Measurements from ENCODE around the gene GNAS-AS1. TPM values are rescaled to one million over a fixed set of nuclear protein-coding genes. Genes with fewer than 3 reads are reported as not detected.
A peak's percentile ranks its signal among the peaks of the same experiment; 100 is the strongest.

The GNAS-AS1 gene
- total RNA-seq, 4 donors from 2014 or later, result 0.42 to 0.59 TPM; not detected in 2

GRCh38 chr20:58888103-58888502 lies 37.4 kb upstream of the GNAS-AS1 start:
- Histone ChIP-seq H3K27me3 (no peaks in the 10 kb centered on the region), H3K4me3 (peak overlapping the region; percentile 57 to 91 (median 78)), H3K27ac (peak overlapping the region; percentile 7 to 100 (median 61)), H3K9me3 (no peaks in the 10 kb centered on the region), H3K36me3 (no peaks in the 10 kb centered on the region), H3K4me1 (peaks cover 0 to 15% (median 2%) of the 10 kb centered on the region in 4 donors)
- 68 to 72% methylated on average over 9 to 12 of the region's 12 CpGs for WGBS, 2 donors
- TF ChIP-seq EP300 (IDR thresholded peaks at IDR 0.05) (no peak), POLR2A (IDR thresholded peaks at IDR 0.05) (no peak), CTCF (IDR thresholded peaks at IDR 0.05) (no peak)
- DNase-seq (ENCODE audit: low spot score in 2 of 2), result no peak

- Histone ChIP-seq H3K27ac (no peak overlapping the region), H3K4me1 (peaks cover 0 to 16% (median 0%) of the 10 kb centered on the region in 4 donors), H3K9me3 (no peaks in the 10 kb centered on the region), H3K4me3 (no peak overlapping the region), H3K36me3 (no peaks in the 10 kb centered on the region), H3K27me3 (no peaks in the 10 kb centered on the region)
- DNase-seq (ENCODE audit: low spot score in 2 of 2), result no peak
- TF ChIP-seq EP300 (IDR thresholded peaks at IDR 0.05), result no peak
- TF ChIP-seq POLR2A (IDR thresholded peaks at IDR 0.05), result no peak
- TF ChIP-seq CTCF (IDR thresholded peaks at IDR 0.05), result no peak
Measured at GRCh38 chr20:58886546-58886945, 35.8 kb upstream of the GNAS-AS1 start.

DNA sequence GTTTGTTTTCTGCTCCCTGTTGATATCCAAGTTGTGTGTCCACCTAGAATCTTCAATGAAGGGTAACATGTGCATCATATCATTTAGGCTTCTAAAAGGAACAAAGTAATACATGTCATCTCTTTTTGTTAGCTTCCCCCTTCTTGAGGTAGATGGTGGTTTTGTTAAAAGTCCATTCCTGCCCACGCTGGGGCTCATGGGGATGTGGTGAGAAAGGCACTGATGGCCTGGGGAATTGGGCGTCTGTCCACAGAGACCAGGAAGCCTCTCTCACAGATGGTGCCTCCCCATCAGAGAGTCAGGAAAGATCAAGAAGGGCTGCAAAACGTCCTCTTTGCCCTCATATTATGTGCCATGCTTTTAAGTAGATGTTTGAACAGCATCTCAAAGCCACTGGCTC lies 34.3 kb upstream of the GNAS-AS1 start:
- WGBS, 2 donors, result 70 to 82% methylated on average over 3 of the region's 3 CpGs
- DNase-seq (ENCODE audit: low spot score in 2 of 2), result no peak
- Histone ChIP-seq H3K4me1 (peaks cover 0 to 16% (median 0%) of the 10 kb centered on the region in 4 donors), H3K9me3 (no peaks in the 10 kb centered on the region), H3K27ac (no peak overlapping the region), H3K4me3 (no peak overlapping the region), H3K27me3 (no peaks in the 10 kb centered on the region), H3K36me3 (no peaks in the 10 kb centered on the region)
- TF ChIP-seq EP300 (IDR thresholded peaks at IDR 0.05) (no peak), CTCF (IDR thresholded peaks at IDR 0.05) (no peak), POLR2A (IDR thresholded peaks at IDR 0.05) (no peak)

DNA sequence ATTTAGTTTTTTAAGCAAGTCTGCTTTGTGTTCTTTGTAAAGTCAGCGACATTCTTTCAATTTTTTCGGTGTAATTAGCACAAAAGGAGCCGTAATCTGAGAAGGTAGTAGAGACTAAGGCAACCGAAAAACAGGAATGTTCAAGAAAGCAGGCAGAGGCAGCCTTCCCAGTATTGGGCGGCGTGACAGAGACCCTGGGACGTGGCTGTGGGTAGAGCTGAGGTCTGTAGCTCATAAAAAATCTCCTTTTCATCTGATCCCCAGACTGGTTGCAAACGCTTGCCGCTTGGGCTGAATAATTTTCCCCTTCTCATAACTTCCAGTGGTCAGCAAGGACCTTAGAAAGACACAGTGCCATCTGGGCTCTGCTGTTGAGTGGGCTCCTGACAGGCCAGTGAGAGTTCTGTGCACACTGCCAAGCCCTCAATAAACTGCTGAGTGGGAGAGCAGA lies 32.6 kb upstream of the GNAS-AS1 start:
- Histone ChIP-seq H3K9me3 (no peaks in the 10 kb centered on the region), H3K27me3 (no peaks in the 10 kb centered on the region), H3K4me3 (no peak overlapping the region), H3K36me3 (no peaks in the 10 kb centered on the region), H3K27ac (no peak overlapping the region), H3K4me1 (peaks cover 0 to 16% (median 0%) of the 10 kb centered on the region in 4 donors)
- DNase-seq (ENCODE audit: low spot score in 2 of 2), result no peak
- no peak for TF ChIP-seq CTCF (IDR thresholded peaks at IDR 0.05)
- no peak for TF ChIP-seq EP300 (IDR thresholded peaks at IDR 0.05)
- WGBS, 2 donors, result 42 to 64% methylated on average over 9 of the region's 9 CpGs

GRCh38 chr20:58882704-58883089 lies 32.0 kb upstream of the GNAS-AS1 start:
- no peak for DNase-seq (ENCODE audit: low spot score in 2 of 2)
- 78 to 80% methylated on average over 5 of the region's 5 CpGs for WGBS, 2 donors
- Histone ChIP-seq H3K4me3 (no peak overlapping the region), H3K4me1 (peaks cover 0 to 10% (median 0%) of the 10 kb centered on the region in 4 donors), H3K9me3 (no peaks in the 10 kb centered on the region), H3K27me3 (no peaks in the 10 kb centered on the region), H3K36me3 (no peaks in the 10 kb centered on the region), H3K27ac (no peak overlapping the region)
- TF ChIP-seq POLR2A (IDR thresholded peaks at IDR 0.05), result no peak
- no peak for TF ChIP-seq EP300 (IDR thresholded peaks at IDR 0.05)
- no peak for TF ChIP-seq CTCF (IDR thresholded peaks at IDR 0.05)
